Endodermal cell (in vitro differentiated cells): ENCODE results near the gene PLXNA2. TPM values are rescaled to one million over a fixed set of nuclear protein-coding genes. Genes with fewer than 3 reads are reported as not detected.
A peak's percentile ranks its signal among the peaks of the same experiment; 100 is the strongest.

Source experiments
- DNase-seq: peaks from one replicate; pipeline ENCODE4 v3.0.0-alpha.2; 2017
- H3K27ac ChIP-seq: 2 replicates; pipeline ENCODE4 v1.5.1; 2013; ENCODE audit warnings: mild to moderate bottlenecking, low read depth, low read length, moderate library complexity
- H3K27me3 ChIP-seq: 2 replicates; pipeline ENCODE4 v1.6.1; 2013; ENCODE audit warnings: mild to moderate bottlenecking, low read length, moderate library complexity; ENCODE audit not compliant: insufficient read depth, control insufficient read depth, poor library complexity, severe bottlenecking
- H3K36me3 ChIP-seq: 2 replicates; pipeline ENCODE4 v1.7.0; 2013; ENCODE audit warnings: mild to moderate bottlenecking, low read length, moderate library complexity; ENCODE audit not compliant: control insufficient read depth, insufficient read depth
- H3K4me1 ChIP-seq: one replicate; pipeline ENCODE4 v1.7.0; 2013; ENCODE audit warnings: low read length; ENCODE audit not compliant: control insufficient read depth, insufficient read depth
- H3K4me3 ChIP-seq: 2 replicates; pipeline ENCODE4 v1.5.1; 2013; ENCODE audit warnings: mild to moderate bottlenecking, low read length, moderate library complexity
- H3K9ac ChIP-seq: 2 replicates; pipeline ENCODE4 v1.6.1; 2013; ENCODE audit warnings: mild to moderate bottlenecking, low read length, moderate library complexity; ENCODE audit not compliant: poor library complexity, severe bottlenecking; ENCODE audit errors: extremely low read depth
- H3K9me3 ChIP-seq: 2 replicates; pipeline ENCODE4 v1.6.1; 2013; ENCODE audit warnings: mild to moderate bottlenecking, low read length, moderate library complexity; ENCODE audit not compliant: control insufficient read depth
- H3K27ac Mint-ChIP-seq: 2 replicates; pipeline ENCODE4 v1.8.0; 2020; ENCODE audit warnings: mixed read lengths
- H3K27me3 Mint-ChIP-seq: 2 replicates; pipeline ENCODE4 v1.8.0; 2021; ENCODE audit warnings: mild to moderate bottlenecking, mixed read lengths; ENCODE audit not compliant: insufficient read depth
- H3K36me3 Mint-ChIP-seq: 2 replicates; pipeline ENCODE4 v1.8.0; 2020; ENCODE audit warnings: low read depth, mixed read lengths
- H3K4me1 Mint-ChIP-seq: 2 replicates; pipeline ENCODE4 v1.8.0; 2020; ENCODE audit warnings: mixed read lengths
- H3K4me3 Mint-ChIP-seq: 2 replicates; pipeline ENCODE4 v1.8.0; 2020; ENCODE audit warnings: mild to moderate bottlenecking, moderate library complexity, mixed read lengths
- H3K9me3 Mint-ChIP-seq: 2 replicates; pipeline ENCODE4 v1.8.0; 2020; ENCODE audit warnings: mild to moderate bottlenecking, mixed read lengths
- CTCF ChIP-seq: fragments of 200-600 bp; sonication (generic); conservative IDR thresholded peaks from 2 replicates; pipeline ENCODE4 v1.5.0; 2021; ENCODE audit warnings: antibody characterized with exemption, mild to moderate bottlenecking
- WGBS, 2 experiments: methylation state at CpG; one replicate each; pipeline versions ENCODE4 v1.1.5 to v1.1.7; 2013; ENCODE audit warnings: missing lambda C conversion rate in 2 of 2, mixed read lengths in 1 of 2; ENCODE audit not compliant: insufficient coverage in 1 of 2, insufficient read length in 1 of 2; 5-methylcytosine and 5-hydroxymethylcytosine counted together
- total RNA-seq, 2 donors: library from RNA; stranded (reverse); fragmentation: NEBNext Ultra II Directional in 1 of 2; extraction: Animal tissue kit (Norgen Biotek cat#: 25700) in 1 of 2; gene quantifications; 2 replicates in 1 of 2; 3 replicates in 1 of 2; pipeline ENCODE4 v1.2.1, GENCODE V29; 2021

The PLXNA2 gene
- total RNA-seq, 2 donors from 2014 or later = 61.2 to 86.1 TPM

GRCh38 chr1:208194944-208195343 lies 49.2 kb downstream of the PLXNA2 start:
- 94 to 95% methylated on average over 3 of the region's 3 CpGs for WGBS, 2 experiments
- no peaks in the 10 kb centered on the region for H3K9me3 ChIP-seq
- no peak for TF ChIP-seq CTCF

DNA sequence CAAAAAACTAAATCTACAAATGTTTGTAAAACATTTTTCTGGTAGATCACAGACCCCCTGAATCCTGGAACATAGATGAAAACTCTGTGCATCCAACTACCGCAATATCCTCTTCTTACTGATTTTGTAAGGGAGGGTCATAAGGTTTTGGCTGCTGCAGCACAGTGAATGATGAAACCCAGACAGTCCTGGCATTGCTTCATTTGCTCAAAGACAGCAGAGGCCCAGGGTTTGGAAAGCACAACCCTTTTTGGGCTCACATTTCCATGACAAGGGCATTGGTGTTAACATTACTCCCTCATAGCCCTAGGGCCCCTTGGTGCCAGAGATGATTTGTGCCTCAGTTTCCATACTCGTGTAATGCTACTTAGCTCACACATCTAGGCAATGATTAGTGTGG lies 51.2 kb downstream of the PLXNA2 start:
- WGBS, 2 experiments = 89 to 93% methylated on average over 2 of the region's 2 CpGs
- Mint-ChIP-seq H3K27ac (no peak overlapping the region), H3K27me3 (no peaks in the 10 kb centered on the region), H3K36me3 (peaks cover 38% of the 10 kb centered on the region), H3K4me1 (peaks cover 12% of the 10 kb centered on the region), H3K4me3 (no peak overlapping the region), H3K9me3 (no peaks in the 10 kb centered on the region)
- no peak for TF ChIP-seq CTCF
- H3K27me3 ChIP-seq = no peaks in the 10 kb centered on the region
- H3K4me3 ChIP-seq = no peak overlapping the region
- no peaks in the 10 kb centered on the region for H3K9me3 ChIP-seq
- H3K9ac ChIP-seq = no peak overlapping the region
- H3K27ac ChIP-seq = no peak overlapping the region
- peaks cover 14% of the 10 kb centered on the region for H3K4me1 ChIP-seq
- no peak for DNase-seq
- peaks cover 96% of the 10 kb centered on the region for H3K36me3 ChIP-seq

More at GRCh38 chr1:208194944-208195343, 49.2 kb downstream of the PLXNA2 start:
- DNase-seq = no peak
- Mint-ChIP-seq H3K27me3 (no peaks in the 10 kb centered on the region), H3K4me1 (peaks cover under 1% of the 10 kb centered on the region), H3K27ac (no peak overlapping the region), H3K9me3 (no peaks in the 10 kb centered on the region), H3K4me3 (no peak overlapping the region), H3K36me3 (peaks cover 45% of the 10 kb centered on the region)
- Histone ChIP-seq H3K4me1 (peaks cover 10% of the 10 kb centered on the region), H3K36me3 (peaks cover 95% of the 10 kb centered on the region), H3K4me3 (no peak overlapping the region), H3K9ac (no peak overlapping the region), H3K27me3 (no peaks in the 10 kb centered on the region), H3K27ac (no peak overlapping the region)

- Mint-ChIP-seq H3K4me1 (peaks cover 22% of the 10 kb centered on the region), H3K9me3 (no peaks in the 10 kb centered on the region), H3K4me3 (no peak overlapping the region), H3K36me3 (peaks cover 32% of the 10 kb centered on the region), H3K27ac (no peak overlapping the region), H3K27me3 (no peaks in the 10 kb centered on the region)
- no peak for DNase-seq
- WGBS, 2 experiments = 84 to 94% methylated on average over 4 of the region's 4 CpGs
- TF ChIP-seq CTCF = peak; percentile 73
- H3K4me1 ChIP-seq = peaks cover 14% of the 10 kb centered on the region
- no peaks in the 10 kb centered on the region for H3K9me3 ChIP-seq
- no peak overlapping the region for H3K9ac ChIP-seq
- H3K27me3 ChIP-seq = no peaks in the 10 kb centered on the region
- H3K4me3 ChIP-seq = no peak overlapping the region
- H3K36me3 ChIP-seq = peaks cover 93% of the 10 kb centered on the region
- H3K27ac ChIP-seq = no peak overlapping the region
These were observed 53.4 kb downstream of the PLXNA2 start for GRCh38 chr1:208190784-208191183.
